GM19324 (cell line): Measurements from ENCODE around the gene CLCN5.

Experiments used
- ATAC-seq: cut with Tn5 transposase; IDR thresholded peaks from one replicate; pipeline ENCODE4 v1.9.1; 2021; ENCODE audit warnings: mild to moderate bottlenecking, moderate library complexity; ENCODE audit not compliant: unreplicated experiment, low FRiP score

CLCN5 gene

GRCh38 chrX:49922291-49923241 lies at the start of gene CLCN5:
Gene CLCN5 (plus strand): TSS chrX:49922596. CDS start chrX:49925299, 2,703 bp downstream.
- ATAC-seq = peak; percentile 97

- no peak for ATAC-seq
Observed at GRCh38 chrX:49876750-49877149, 45.6 kb upstream of the CLCN5 start.

- ATAC-seq = no peak
Observed at GRCh38 chrX:49877397-49878101, 44.8 kb upstream of the CLCN5 start.

- ATAC-seq = no peak
Observed at GRCh38 chrX:49878128-49878833, 44.1 kb upstream of the CLCN5 start.

- peak; percentile 84 for ATAC-seq
Observed at GRCh38 chrX:49878834-49879655, 43.4 kb upstream of the CLCN5 start, which contains the start of gene USP27X. Gene USP27X (plus strand): TSS chrX:49879484. CDS start chrX:49880308, 824 bp downstream.

GRCh38 chrX:49879656-49880277 lies 42.6 kb upstream of the CLCN5 start:
- ATAC-seq = peak; percentile 4

GRCh38 chrX:49880668-49881067 lies 41.7 kb upstream of the CLCN5 start:
- ATAC-seq = no peak

GRCh38 chrX:49884290-49884862 lies 38.0 kb upstream of the CLCN5 start:
- ATAC-seq = peak; percentile 36

GRCh38 chrX:49892542-49892941 lies 29.9 kb upstream of the CLCN5 start:
- no peak for ATAC-seq

- ATAC-seq = no peak
Observed at GRCh38 chrX:49896951-49897350, 25.4 kb upstream of the CLCN5 start.

- no peak for ATAC-seq
Observed at GRCh38 chrX:49901048-49901447, 21.3 kb upstream of the CLCN5 start.

GRCh38 chrX:49910344-49910743 lies 12.1 kb upstream of the CLCN5 start:
- ATAC-seq = no peak

- no peak for ATAC-seq
Observed at GRCh38 chrX:49912086-49912485, 10.3 kb upstream of the CLCN5 start.

GRCh38 chrX:49912861-49913260 lies 9.5 kb upstream of the CLCN5 start:
- no peak for ATAC-seq

GRCh38 chrX:49915361-49916222 lies 6.8 kb upstream of the CLCN5 start:
- peak; percentile 66 for ATAC-seq

- no peak for ATAC-seq
Observed at GRCh38 chrX:49919617-49920016, 2.8 kb upstream of the CLCN5 start.

- no peak for ATAC-seq
Observed at GRCh38 chrX:49921109-49921508, 1.3 kb upstream of the CLCN5 start.

GRCh38 chrX:49925176-49925575 lies 2.8 kb downstream of the CLCN5 start:
- no peak for ATAC-seq
